IMR-90 (cell line): ENCODE data around the gene MEIKIN.

ENCODE experiments used
- BHLHE40 ChIP-seq: fragments of 150-350 bp; IDR thresholded peaks from 2 replicates; pipeline ENCODE4 v1.6.1; 2016; ENCODE audit warnings: mild to moderate bottlenecking, low read depth, low read length
- CHD1 ChIP-seq: IDR thresholded peaks from 2 replicates; pipeline ENCODE4 v1.6.1; 2012; ENCODE audit warnings: low read depth, low read length, improper control_type of control experiment
- CTCF ChIP-seq: conservative IDR thresholded peaks from 2 replicates; pipeline ENCODE4 v1.5.1; 2012; ENCODE audit warnings: mild to moderate bottlenecking, low read depth, low read length, improper control_type of control experiment
- MAFK ChIP-seq: IDR thresholded peaks from 2 replicates; pipeline ENCODE4 v1.6.1; 2012; ENCODE audit warnings: low read depth, low read length, improper control_type of control experiment
- NFE2L2 ChIP-seq: fragments of 150-350 bp; IDR thresholded peaks from 2 replicates; pipeline ENCODE4 v1.6.1; 2016; ENCODE audit warnings: low read depth, mild to moderate bottlenecking, low read length
- POLR2A ChIP-seq: IDR thresholded peaks from 2 replicates; pipeline ENCODE4 v1.6.1; 2012; ENCODE audit warnings: mild to moderate bottlenecking, low read depth, low read length
- RAD21 ChIP-seq: IDR thresholded peaks from 2 replicates; pipeline ENCODE4 v1.6.1; 2012; ENCODE audit warnings: low read length, improper control_type of control experiment
- RCOR1 ChIP-seq: IDR thresholded peaks from 2 replicates; pipeline ENCODE4 v1.6.1; 2012; ENCODE audit warnings: mild to moderate bottlenecking, low read length, improper control_type of control experiment; ENCODE audit not compliant: insufficient replicate concordance
- SMC3 ChIP-seq: fragments of 150-350 bp; IDR thresholded peaks from 2 replicates; pipeline ENCODE4 v1.6.1; 2016; ENCODE audit warnings: low read depth, mild to moderate bottlenecking, antibody characterized with exemption, low read length, moderate library complexity

- TF ChIP-seq CHD1 (no peak), CTCF (no peak), MAFK (no peak), POLR2A (no peak), SMC3 (no peak), RCOR1 (no peak), RAD21 (no peak), BHLHE40 (no peak), NFE2L2 (no peak)
Observed at GRCh38 chr5:131942016-131942415, 3.4 kb downstream of the MEIKIN start.
